Mammary microvascular endothelial cell (primary cell): Measurements from ENCODE around the gene ITGB6. TPM values are rescaled to one million over a fixed set of nuclear protein-coding genes. Genes with fewer than 3 reads are reported as not detected.

Source experiments
- total RNA-seq: library from RNA; depleted of rRNA; stranded (reverse); fragments of >200 nt; gene quantifications from 2 replicates; pipeline ENCODE4 v1.2.3, GENCODE V29; 2015

ITGB6 gene
- 0.39 TPM in 1 of 2 replicates, not detected in the other for total RNA-seq

GRCh38 chr2:160199683-160200389 is at the start of gene ITGB6:
Gene ITGB6, minus strand, starts transcription at chr2:160200272. Its CDS starts 209 bp downstream, at chr2:160200063.

GRCh38 chr2:160062292-160063005 is 137.6 kb downstream of the ITGB6 start, which contains the start of gene PLA2R1:
Gene PLA2R1, minus strand, starts transcription at chr2:160062615. Its CDS starts 212 bp downstream, at chr2:160062403.

Other genes starting within 250 kb of the ITGB6 start
- gene PLA2R1, start 137.7 kb downstream of the ITGB6 start, total RNA-seq: 4.9 and 6.4 TPM in 2 replicates